Activated T-helper 1 cell treated with anti-CD3 and anti-CD28 coated beads, Interleukin-2, amount 50 U/mL, for 16 hours (primary cell): Measurements from ENCODE around the gene PGLYRP4.
"Not testable (repeated sequence)": the region's sequence is repeated elsewhere in the genome, so short reads cannot be mapped to it uniquely, and the experiment has no call there.

Experiments used
- DNase-seq, 2 donors: peaks; one replicate each; pipeline ENCODE4 v3.0.0-alpha.2; 2020; ENCODE audit warnings: low read depth in 1 of 2, low spot score in 1 of 2

PGLYRP4 gene

DNA sequence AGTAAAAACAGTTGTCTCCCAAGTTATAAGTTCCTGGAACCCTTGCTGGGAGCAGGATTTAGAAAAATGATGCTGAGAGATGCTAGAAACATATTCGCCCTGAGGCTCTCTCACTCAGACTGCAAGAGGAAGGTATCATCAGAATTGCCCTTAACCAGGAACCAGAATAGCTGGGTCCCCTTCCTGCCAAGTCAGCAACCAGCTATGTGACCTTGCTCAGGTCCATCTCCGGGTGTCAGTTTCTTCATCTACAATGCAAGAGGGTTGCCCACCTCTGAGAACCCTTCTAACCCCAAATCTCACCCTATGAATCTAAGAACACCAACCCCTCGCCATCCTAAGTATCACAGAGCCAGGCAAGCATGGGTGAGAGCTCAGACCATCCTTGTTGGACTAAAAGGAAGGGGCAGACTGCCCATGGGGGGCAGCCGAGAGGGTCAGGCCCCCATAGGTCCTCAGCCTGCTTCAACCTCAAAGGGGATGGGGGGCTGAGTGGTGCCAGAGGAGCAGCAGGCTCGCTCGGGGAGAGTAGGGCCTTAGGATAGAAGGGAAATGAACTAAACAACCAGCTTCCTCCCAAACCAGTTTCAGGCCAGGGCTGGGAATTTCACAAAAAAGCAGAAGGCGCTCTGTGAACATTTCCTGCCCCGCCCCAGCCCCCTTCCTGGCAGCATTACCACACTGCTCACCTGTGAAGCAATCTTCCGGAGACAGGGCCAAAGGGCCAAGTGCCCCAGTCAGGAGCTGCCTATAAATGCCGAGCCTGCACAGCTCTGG is 8.6 kb upstream of the PGLYRP4 start:
- no peak for DNase-seq

DNA sequence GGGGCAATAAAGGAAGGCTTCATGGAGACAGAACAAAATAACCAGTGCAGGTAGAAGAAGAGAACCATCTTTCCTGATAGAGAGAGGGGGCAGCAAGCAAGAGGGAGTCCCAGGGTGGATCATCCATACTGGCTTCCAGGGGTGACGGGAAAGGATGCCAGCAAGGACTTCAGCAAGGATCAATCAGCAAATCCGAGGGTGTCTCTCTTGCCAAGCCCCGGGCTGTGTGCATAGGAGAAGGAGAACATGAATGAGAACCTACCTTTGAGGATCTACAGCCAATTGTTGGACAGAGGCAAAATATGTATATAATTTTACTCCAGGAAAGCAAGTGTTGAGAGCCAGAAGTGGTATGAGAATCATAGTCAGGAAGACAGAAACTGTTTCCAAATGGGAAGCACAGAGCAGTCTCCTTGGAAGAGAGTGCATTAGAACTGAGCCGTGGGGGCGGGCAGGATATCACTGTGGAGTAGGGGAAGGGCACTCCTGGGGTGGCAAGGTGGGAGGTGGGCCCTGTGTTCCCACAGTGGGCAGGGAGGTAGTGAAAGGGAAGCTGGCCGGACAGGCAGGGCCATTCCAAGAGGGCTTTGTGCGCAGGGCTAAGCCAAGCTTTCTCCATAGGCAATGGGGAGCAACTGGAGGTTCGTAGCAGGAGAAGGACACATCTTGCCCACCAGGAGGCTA is 7.9 kb upstream of the PGLYRP4 start:
- DNase-seq: no peak

- no peak for DNase-seq
Measured at GRCh38 chr1:153355445-153356071, 6.9 kb upstream of the PGLYRP4 start.

GRCh38 chr1:153354515-153355193 is 6.0 kb upstream of the PGLYRP4 start:
- no peak for DNase-seq

GRCh38 chr1:153353226-153353947 is 4.7 kb upstream of the PGLYRP4 start:
- no peak for DNase-seq

- DNase-seq: peak; percentile 23 to 29
Measured at GRCh38 chr1:153352523-153352922, 3.9 kb upstream of the PGLYRP4 start.

GRCh38 chr1:153350321-153350957 is 1.8 kb upstream of the PGLYRP4 start:
- DNase-seq: no peak

GRCh38 chr1:153349363-153350320 is 1.0 kb upstream of the PGLYRP4 start:
- no peak for DNase-seq

DNA sequence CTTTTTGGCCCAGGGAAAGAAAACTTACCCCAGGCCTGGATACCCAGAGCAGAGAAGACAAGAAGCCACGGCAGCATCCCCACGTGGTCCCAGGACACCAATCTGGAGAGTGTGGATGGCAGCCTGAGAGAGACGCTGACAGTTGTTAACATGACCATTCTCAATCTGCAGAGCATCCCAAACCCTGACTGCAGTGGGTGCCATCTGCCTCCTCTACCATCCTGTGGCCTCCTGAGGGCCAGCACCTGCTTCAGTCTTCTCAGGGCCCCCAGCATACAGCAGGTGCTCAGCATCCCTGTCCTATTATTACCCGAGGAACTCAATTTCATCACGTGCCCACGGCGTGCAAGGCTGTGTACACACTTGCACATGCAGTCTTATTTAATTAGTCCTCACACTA is 785 bp downstream of the PGLYRP4 start:
- no peak for DNase-seq

- DNase-seq: not testable (repeated sequence)
Measured at GRCh38 chr1:153347049-153347448, 1.6 kb downstream of the PGLYRP4 start.

GRCh38 chr1:153346077-153346723 is 2.4 kb downstream of the PGLYRP4 start:
- DNase-seq: no peak

DNA sequence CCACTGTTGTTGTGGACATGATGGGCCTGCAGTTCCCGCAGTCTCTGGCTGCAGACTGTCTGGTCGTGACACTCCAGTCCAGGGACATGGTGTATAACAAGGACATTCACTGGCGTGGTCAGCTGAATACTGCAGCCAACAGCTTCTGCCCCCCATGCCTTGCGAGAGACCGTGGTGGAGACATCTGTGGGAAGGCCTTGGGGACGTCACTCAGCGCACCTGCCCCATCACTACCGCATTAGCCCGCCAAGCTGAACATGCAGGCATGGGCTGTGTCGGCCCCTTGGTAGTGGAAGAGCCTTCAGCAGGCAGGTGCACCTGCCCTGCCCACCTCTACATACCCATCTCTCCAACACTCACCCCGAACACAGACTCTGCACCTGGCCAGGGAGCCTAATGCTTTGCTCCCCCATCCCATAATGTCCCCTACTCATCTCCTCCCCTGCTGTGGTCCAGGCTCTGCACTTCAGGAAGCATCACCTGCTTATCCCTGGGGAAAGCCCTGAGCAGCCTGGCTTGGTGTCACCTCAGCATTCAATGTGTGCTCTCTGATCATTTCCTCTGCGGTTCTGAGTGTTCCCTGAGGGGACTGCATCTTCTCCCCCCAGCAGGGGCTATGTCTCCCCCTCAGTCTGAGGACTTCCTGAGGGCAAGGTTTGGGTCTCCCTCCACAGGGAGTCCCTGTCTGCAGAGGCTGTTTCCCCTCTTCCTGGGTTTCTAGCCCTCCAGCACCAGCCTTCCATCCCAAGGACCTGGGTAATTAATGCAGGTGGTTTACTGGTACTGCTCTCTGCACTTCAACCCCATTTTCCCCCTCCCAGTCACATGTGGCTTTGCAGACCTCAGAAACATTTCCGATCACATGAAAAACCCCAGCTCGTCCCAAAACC is 3.2 kb downstream of the PGLYRP4 start:
- DNase-seq: no peak

DNA sequence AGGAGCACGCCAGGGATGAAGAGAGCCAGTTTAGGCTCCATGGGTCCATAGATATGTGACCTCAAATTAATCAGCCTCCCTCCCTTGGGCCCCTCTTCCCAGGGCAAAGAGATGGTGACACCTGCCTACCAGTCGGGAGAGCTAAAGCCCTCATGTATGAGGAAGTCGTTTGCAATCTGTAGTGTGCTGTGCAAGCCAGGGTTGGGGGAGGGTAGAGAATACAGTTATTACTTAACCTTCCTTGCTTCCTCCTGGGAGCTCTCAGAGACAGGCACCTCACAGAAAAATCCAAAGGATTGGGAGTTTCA is 4.0 kb downstream of the PGLYRP4 start:
- DNase-seq: no peak

DNA sequence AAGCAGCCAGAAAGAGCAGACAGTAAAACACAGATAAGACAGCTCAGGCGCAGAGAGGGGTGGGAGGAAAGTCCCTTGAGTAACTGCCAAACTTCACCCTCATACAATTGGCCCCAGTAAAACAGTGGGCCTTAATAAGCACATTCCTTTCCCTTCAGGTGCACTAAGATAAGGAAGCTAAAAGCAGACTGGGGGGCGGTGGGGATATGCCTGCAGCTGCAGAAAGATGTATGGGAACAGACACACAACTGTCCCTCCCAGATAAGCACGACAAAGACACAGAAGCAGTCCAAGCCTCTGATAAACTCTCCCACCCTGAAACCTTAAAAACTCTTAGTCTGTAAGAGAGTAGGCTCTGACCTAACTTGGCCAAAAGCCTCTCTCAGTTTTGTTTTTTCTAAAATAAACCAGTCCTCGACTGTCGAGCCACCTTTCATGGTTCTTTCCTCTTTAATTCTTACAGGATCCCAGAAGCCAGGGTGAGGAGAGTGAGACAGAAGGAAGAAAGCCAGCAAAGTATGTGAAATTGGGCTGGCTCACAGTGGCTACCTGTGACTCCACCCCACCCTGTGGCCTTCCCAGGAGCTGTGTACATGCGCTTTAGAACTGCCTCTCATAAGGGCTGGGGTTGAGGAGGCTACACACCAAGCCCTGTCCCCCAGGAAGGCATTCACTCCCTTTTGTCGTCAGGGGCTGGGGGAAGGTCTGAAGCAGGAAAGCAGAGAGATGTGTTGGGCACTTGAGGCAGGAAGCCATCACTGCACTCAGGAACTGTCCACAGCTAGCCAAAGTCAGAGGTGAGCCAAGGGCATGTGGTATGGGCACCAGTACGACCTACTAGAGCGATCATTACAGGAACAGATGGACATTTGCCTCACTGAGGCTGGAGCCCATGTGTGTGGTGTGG is 4.6 kb downstream of the PGLYRP4 start:
- DNase-seq: no peak

GRCh38 chr1:153343040-153343681 is 5.5 kb downstream of the PGLYRP4 start:
- no peak for DNase-seq

DNA sequence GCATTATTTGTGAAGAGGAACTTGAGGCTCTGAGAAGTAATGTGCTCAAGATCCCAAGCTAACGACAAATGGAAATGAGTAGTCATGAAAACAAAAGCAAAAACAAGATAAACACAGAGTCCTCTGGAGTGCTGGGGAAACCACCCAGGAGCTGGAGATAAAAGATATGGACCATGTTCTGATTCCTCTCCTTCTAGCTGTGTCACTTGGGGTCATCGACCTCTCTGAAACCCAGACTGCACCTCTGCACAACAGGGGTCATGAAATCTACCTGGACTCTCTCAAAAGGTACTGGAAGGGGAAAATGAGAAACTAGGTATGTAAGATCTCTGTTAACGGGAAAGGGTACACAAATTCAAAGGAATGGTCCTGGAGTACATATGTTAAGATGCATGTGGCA is 6.5 kb downstream of the PGLYRP4 start:
- DNase-seq: no peak
